GM23338 (cell line): ENCODE measurements around the gene SCFD2. TPM values are rescaled to one million over a fixed set of nuclear protein-coding genes. Genes with fewer than 3 reads are reported as not detected.

Source experiments
- ATAC-seq: fragments of 200-7000 bp; cut with Tn5 transposase; 3 replicates; pipeline ENCODE4 v1.9.1; 2020
- DNase-seq: peaks from one replicate; pipeline ENCODE4 v3.0.0-alpha.2; 2015; ENCODE audit warnings: low spot score
- H2AFZ ChIP-seq: fragments of 200-600 bp; sonication (generic); 2 replicates; pipeline ENCODE4 v1.8.0; 2016; ENCODE audit warnings: antibody characterized with exemption, mild to moderate bottlenecking, moderate library complexity
- H3F3A ChIP-seq: fragments of 200-600 bp; sonication (generic); replicated peaks from 2 replicates; pipeline ENCODE4 v1.8.0; 2017; ENCODE audit warnings: antibody characterized with exemption, mixed run types, low read depth
- H3K27ac ChIP-seq: fragments of 200-600 bp; sonication (generic); 2 replicates; pipeline ENCODE4 v1.6.1; 2016; ENCODE audit warnings: low read depth
- H3K27me3 ChIP-seq: fragments of 200-600 bp; sonication (generic); 2 replicates; pipeline ENCODE4 v1.8.0; 2016; ENCODE audit warnings: mild to moderate bottlenecking, mixed run types, moderate library complexity; ENCODE audit not compliant: insufficient read depth
- H3K36me3 ChIP-seq: fragments of 200-600 bp; sonication (generic); 2 replicates; pipeline ENCODE4 v1.8.0; 2016; ENCODE audit warnings: mild to moderate bottlenecking; ENCODE audit not compliant: insufficient read depth
- H3K4me1 ChIP-seq: fragments of 200-600 bp; sonication (generic); 2 replicates; pipeline ENCODE4 v1.8.0; 2016; ENCODE audit warnings: mild to moderate bottlenecking, moderate library complexity; ENCODE audit not compliant: insufficient read depth
- H3K4me2 ChIP-seq: fragments of 200-600 bp; sonication (generic); 2 replicates; pipeline ENCODE4 v1.7.1; 2017; ENCODE audit warnings: mixed run types
- H3K4me3 ChIP-seq: fragments of 200-600 bp; sonication (generic); 2 replicates; pipeline ENCODE4 v1.6.1; 2016; ENCODE audit warnings: mixed run types
- H3K79me2 ChIP-seq: fragments of 200-600 bp; sonication (generic); replicated peaks from 2 replicates; pipeline ENCODE4 v1.8.0; 2017; ENCODE audit warnings: mild to moderate bottlenecking; ENCODE audit not compliant: insufficient read depth
- H3K9me2 ChIP-seq: fragments of 200-600 bp; sonication (generic); 2 replicates; pipeline ENCODE4 v1.8.0; 2017; ENCODE audit not compliant: insufficient read depth
- H4K20me1 ChIP-seq: fragments of 200-600 bp; sonication (generic); replicated peaks from 2 replicates; pipeline ENCODE4 v1.8.0; 2017; ENCODE audit warnings: mild to moderate bottlenecking; ENCODE audit not compliant: insufficient read depth
- H3K27ac Mint-ChIP-seq: 2 replicates; pipeline ENCODE4 v1.8.0; 2020; ENCODE audit warnings: inconsistent platforms, mild to moderate bottlenecking, moderate library complexity, mixed read lengths
- H3K27me3 Mint-ChIP-seq: 3 replicates; pipeline ENCODE4 v1.8.0; 2022; ENCODE audit warnings: low read depth, mild to moderate bottlenecking, moderate library complexity, mixed read lengths, inconsistent platforms; ENCODE audit not compliant: insufficient read depth, poor library complexity
- H3K36me3 Mint-ChIP-seq: 3 replicates; pipeline ENCODE4 v1.8.0; 2021; ENCODE audit warnings: low read depth, mild to moderate bottlenecking, inconsistent platforms, moderate library complexity, mixed read lengths
- H3K4me1 Mint-ChIP-seq: 3 replicates; pipeline ENCODE4 v1.8.0; 2020; ENCODE audit warnings: mild to moderate bottlenecking, inconsistent platforms, mixed read lengths
- H3K4me3 Mint-ChIP-seq: 3 replicates; pipeline ENCODE4 v1.8.0; 2021; ENCODE audit warnings: moderate library complexity, mild to moderate bottlenecking, inconsistent platforms, mixed read lengths
- H3K9me3 Mint-ChIP-seq: 3 replicates; pipeline ENCODE4 v1.8.0; 2020; ENCODE audit warnings: moderate library complexity, mild to moderate bottlenecking, inconsistent platforms, mixed read lengths
- EZH2 ChIP-seq: fragments of 200-600 bp; sonication (generic); IDR thresholded peaks from one replicate; pipeline ENCODE4 v1.8.0; 2017; ENCODE audit warnings: antibody characterized with exemption, mild to moderate bottlenecking, low read depth; ENCODE audit not compliant: unreplicated experiment
- EZH2phosphoT487 ChIP-seq: fragments of 200-600 bp; sonication (generic); IDR thresholded peaks from one replicate; pipeline ENCODE4 v1.8.1; 2018; ENCODE audit warnings: antibody characterized with exemption; ENCODE audit not compliant: unreplicated experiment
- JUNB ChIP-seq: IDR thresholded peaks from one replicate; pipeline ENCODE4 v1.6.1; 2016; ENCODE audit warnings: antibody characterized with exemption; ENCODE audit not compliant: unreplicated experiment
- NANOG ChIP-seq: IDR thresholded peaks from 2 replicates; pipeline ENCODE4 v1.6.1; 2016; ENCODE audit warnings: antibody characterized with exemption, borderline replicate concordance
- POLR2AphosphoS5 ChIP-seq: IDR thresholded peaks from 2 replicates; pipeline ENCODE4 v1.6.1; 2016; ENCODE audit warnings: antibody characterized with exemption, low read depth
- STAT1 ChIP-seq: IDR thresholded peaks from one replicate; pipeline ENCODE4 v1.6.1; 2016; ENCODE audit warnings: antibody characterized with exemption; ENCODE audit not compliant: unreplicated experiment
- ZNF114 ChIP-seq: fragments of 250-450 bp; sonication (Bioruptor Pico); IDR thresholded peaks from 2 replicates; pipeline ENCODE4 v1.5.0; 2020; ENCODE audit warnings: mild to moderate bottlenecking, moderate library complexity
- ZNF331 ChIP-seq: fragments of 250-450 bp; sonication (Bioruptor Pico); IDR thresholded peaks from 2 replicates; pipeline ENCODE4 v1.5.0; 2020; ENCODE audit warnings: low read depth, mild to moderate bottlenecking, moderate library complexity
- polyA plus RNA-seq: library from polyadenylated mRNA; unstranded; fragments of >200 nt; fragmentation: Nextera tagmentation; extraction: Ambion mirVana; gene quantifications from 2 replicates; pipeline ENCODE4 v1.2.1, GENCODE V29; 2016
- total RNA-seq: library from RNA; depleted of rRNA; stranded (reverse); fragments of >200 nt; shearing (Covaris generic); gene quantifications from 2 replicates; pipeline ENCODE4 v1.2.3, GENCODE V29; 2014
- TF ChIP-seq, protein P1 (sequence below), 2 experiments: fragments of 200-600 bp in 1 of 2; sonication (generic) in 1 of 2; conservative IDR thresholded peaks; 2 replicates each; pipeline versions ENCODE4 v1.5.1 to v1.6.1; 2016 to 2017; ENCODE audit warnings: antibody characterized with exemption in 2 of 2, low read depth in 2 of 2, mild to moderate bottlenecking in 2 of 2, moderate library complexity in 1 of 2
- TF ChIP-seq, protein P2 (sequence below): fragments of 250-450 bp; sonication (Bioruptor Pico); IDR thresholded peaks from 2 replicates; pipeline ENCODE4 v1.5.0; 2020; ENCODE audit warnings: mild to moderate bottlenecking, moderate library complexity
- TF ChIP-seq, protein P3 (sequence below): IDR thresholded peaks from 2 replicates; pipeline ENCODE4 v1.6.1; 2016; ENCODE audit warnings: antibody characterized with exemption
- TF ChIP-seq, protein P4 (sequence below): IDR thresholded peaks from one replicate; pipeline ENCODE4 v1.6.1; 2018; ENCODE audit warnings: antibody characterized with exemption; ENCODE audit not compliant: unreplicated experiment

The SCFD2 gene
- total and polyA plus RNA-seq, 2 experiments from 2014 or later, result 5.7 to 17.5 TPM

DNA sequence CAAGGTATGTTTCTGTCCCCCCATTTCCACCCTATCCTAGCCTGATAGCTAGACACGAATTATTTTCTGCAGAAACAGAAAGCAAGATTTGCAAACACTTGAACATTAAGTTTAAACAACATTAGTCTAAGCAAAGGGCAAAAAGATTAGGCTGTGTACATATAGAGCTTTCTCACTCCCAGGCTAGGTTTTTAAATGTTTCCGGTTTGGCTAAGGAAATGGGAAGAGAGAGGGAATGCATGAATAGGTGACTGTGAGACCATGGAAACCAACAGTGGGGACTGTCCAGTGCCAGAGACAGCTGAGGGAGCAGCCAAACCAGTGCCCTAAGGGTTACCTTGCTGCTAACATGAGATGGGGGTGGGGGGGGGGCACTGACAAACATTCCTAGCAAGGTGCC, 242.7 kb downstream of the SCFD2 start (continued):
- TF ChIP-seq STAT1, result no peak

DNA sequence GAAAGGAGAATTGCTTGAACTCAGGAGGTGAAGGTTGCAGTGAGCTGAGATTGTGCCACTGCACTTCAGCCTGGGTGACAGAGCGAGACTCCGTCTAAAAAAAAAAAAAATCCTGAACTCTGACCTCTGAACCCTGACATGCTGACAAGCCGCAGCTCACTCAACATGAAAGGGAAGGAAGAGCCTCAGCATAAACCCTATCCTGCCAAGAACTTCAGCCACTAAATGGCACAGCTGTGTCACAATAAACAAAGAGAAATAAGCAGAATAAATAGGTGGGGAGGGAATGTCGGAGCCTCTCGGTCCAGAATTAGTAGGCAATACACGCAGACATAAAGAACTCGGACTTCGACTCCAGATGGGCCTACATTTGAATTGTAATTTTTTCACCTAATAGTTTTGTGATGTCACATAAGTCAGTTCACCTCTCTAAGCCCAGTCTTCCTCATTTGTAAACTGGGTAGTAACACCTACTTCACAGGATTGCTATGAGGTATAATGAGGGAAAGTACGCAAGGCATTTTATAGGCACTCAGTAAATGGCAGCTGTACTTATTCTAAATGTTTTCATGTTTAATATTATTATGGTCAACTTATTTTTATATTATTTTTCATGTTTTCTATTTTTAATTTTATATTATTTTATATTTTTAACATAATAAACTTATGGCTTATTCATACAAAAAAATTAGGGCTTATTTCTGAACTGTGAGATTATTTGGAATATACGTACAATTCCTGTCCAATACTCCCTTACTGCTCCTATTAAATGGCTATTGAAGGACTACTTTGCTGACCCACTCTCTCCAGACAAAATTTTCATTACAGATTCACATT, 243.4 kb downstream of the SCFD2 start:
- Mint-ChIP-seq H3K36me3 (no peaks in the 10 kb centered on the region), H3K9me3 (no peaks in the 10 kb centered on the region), H3K4me1 (peaks cover 6% of the 10 kb centered on the region; the same call in 1 of the 3 replicates), H3K27me3 (no peaks in the 10 kb centered on the region), H3K4me3 (no peak overlapping the region), H3K27ac (no peak overlapping the region)
- ATAC-seq, result no peak
- Histone ChIP-seq H3K27me3 (no peaks in the 10 kb centered on the region), H3F3A (no peaks in the 10 kb centered on the region), H3K4me1 (no peaks in the 10 kb centered on the region), H3K4me2 (no peak overlapping the region), H3K9me2 (no peaks in the 10 kb centered on the region), H3K79me2 (no peaks in the 10 kb centered on the region), H3K4me3 (no peak overlapping the region), H4K20me1 (no peaks in the 10 kb centered on the region), H2AFZ (no peak overlapping the region), H3K36me3 (no peaks in the 10 kb centered on the region), H3K27ac (no peak overlapping the region)
- DNase-seq, result no peak
- TF ChIP-seq STAT1 (no peak), NANOG (no peak), POLR2AphosphoS5 (no peak), EZH2 (no peak), ZNF331 (CRISPR knock-in tag) (no peak), ZNF114 (CRISPR knock-in tag) (no peak), EZH2phosphoT487 (no peak), JUNB (no peak)
- TF ChIP-seq, protein P1, sequence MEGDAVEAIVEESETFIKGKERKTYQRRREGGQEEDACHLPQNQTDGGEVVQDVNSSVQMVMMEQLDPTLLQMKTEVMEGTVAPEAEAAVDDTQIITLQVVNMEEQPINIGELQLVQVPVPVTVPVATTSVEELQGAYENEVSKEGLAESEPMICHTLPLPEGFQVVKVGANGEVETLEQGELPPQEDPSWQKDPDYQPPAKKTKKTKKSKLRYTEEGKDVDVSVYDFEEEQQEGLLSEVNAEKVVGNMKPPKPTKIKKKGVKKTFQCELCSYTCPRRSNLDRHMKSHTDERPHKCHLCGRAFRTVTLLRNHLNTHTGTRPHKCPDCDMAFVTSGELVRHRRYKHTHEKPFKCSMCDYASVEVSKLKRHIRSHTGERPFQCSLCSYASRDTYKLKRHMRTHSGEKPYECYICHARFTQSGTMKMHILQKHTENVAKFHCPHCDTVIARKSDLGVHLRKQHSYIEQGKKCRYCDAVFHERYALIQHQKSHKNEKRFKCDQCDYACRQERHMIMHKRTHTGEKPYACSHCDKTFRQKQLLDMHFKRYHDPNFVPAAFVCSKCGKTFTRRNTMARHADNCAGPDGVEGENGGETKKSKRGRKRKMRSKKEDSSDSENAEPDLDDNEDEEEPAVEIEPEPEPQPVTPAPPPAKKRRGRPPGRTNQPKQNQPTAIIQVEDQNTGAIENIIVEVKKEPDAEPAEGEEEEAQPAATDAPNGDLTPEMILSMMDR (conservative IDR thresholded peaks at IDR 0.05; ENCODE audit: low read depth in 2 of 2), result no peak
- TF ChIP-seq, protein P2, sequence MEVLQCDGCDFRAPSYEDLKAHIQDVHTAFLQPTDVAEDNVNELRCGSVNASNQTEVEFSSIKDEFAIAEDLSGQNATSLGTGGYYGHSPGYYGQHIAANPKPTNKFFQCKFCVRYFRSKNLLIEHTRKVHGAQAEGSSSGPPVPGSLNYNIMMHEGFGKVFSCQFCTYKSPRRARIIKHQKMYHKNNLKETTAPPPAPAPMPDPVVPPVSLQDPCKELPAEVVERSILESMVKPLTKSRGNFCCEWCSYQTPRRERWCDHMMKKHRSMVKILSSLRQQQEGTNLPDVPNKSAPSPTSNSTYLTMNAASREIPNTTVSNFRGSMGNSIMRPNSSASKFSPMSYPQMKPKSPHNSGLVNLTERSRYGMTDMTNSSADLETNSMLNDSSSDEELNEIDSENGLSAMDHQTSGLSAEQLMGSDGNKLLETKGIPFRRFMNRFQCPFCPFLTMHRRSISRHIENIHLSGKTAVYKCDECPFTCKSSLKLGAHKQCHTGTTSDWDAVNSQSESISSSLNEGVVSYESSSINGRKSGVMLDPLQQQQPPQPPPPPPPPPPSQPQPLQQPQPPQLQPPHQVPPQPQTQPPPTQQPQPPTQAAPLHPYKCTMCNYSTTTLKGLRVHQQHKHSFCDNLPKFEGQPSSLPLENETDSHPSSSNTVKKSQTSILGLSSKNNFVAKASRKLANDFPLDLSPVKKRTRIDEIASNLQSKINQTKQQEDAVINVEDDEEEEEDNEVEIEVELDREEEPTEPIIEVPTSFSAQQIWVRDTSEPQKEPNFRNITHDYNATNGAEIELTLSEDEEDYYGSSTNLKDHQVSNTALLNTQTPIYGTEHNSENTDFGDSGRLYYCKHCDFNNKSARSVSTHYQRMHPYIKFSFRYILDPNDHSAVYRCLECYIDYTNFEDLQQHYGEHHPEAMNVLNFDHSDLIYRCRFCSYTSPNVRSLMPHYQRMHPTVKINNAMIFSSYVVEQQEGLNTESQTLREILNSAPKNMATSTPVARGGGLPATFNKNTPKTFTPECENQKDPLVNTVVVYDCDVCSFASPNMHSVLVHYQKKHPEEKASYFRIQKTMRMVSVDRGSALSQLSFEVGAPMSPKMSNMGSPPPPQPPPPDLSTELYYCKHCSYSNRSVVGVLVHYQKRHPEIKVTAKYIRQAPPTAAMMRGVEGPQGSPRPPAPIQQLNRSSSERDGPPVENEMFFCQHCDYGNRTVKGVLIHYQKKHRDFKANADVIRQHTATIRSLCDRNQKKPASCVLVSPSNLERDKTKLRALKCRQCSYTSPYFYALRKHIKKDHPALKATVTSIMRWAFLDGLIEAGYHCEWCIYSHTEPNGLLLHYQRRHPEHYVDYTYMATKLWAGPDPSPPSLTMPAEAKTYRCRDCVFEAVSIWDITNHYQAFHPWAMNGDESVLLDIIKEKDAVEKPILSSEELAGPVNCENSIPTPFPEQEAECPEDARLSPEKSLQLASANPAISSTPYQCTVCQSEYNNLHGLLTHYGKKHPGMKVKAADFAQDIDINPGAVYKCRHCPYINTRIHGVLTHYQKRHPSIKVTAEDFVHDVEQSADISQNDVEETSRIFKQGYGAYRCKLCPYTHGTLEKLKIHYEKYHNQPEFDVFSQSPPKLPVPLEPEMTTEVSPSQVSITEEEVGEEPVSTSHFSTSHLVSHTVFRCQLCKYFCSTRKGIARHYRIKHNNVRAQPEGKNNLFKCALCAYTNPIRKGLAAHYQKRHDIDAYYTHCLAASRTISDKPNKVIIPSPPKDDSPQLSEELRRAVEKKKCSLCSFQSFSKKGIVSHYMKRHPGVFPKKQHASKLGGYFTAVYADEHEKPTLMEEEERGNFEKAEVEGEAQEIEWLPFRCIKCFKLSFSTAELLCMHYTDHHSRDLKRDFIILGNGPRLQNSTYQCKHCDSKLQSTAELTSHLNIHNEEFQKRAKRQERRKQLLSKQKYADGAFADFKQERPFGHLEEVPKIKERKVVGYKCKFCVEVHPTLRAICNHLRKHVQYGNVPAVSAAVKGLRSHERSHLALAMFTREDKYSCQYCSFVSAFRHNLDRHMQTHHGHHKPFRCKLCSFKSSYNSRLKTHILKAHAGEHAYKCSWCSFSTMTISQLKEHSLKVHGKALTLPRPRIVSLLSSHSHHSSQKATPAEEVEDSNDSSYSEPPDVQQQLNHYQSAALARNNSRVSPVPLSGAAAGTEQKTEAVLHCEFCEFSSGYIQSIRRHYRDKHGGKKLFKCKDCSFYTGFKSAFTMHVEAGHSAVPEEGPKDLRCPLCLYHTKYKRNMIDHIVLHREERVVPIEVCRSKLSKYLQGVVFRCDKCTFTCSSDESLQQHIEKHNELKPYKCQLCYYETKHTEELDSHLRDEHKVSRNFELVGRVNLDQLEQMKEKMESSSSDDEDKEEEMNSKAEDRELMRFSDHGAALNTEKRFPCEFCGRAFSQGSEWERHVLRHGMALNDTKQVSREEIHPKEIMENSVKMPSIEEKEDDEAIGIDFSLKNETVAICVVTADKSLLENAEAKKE, result no peak
- TF ChIP-seq, protein P3, sequence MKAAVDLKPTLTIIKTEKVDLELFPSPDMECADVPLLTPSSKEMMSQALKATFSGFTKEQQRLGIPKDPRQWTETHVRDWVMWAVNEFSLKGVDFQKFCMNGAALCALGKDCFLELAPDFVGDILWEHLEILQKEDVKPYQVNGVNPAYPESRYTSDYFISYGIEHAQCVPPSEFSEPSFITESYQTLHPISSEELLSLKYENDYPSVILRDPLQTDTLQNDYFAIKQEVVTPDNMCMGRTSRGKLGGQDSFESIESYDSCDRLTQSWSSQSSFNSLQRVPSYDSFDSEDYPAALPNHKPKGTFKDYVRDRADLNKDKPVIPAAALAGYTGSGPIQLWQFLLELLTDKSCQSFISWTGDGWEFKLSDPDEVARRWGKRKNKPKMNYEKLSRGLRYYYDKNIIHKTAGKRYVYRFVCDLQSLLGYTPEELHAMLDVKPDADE, result no peak
- TF ChIP-seq, protein P4, sequence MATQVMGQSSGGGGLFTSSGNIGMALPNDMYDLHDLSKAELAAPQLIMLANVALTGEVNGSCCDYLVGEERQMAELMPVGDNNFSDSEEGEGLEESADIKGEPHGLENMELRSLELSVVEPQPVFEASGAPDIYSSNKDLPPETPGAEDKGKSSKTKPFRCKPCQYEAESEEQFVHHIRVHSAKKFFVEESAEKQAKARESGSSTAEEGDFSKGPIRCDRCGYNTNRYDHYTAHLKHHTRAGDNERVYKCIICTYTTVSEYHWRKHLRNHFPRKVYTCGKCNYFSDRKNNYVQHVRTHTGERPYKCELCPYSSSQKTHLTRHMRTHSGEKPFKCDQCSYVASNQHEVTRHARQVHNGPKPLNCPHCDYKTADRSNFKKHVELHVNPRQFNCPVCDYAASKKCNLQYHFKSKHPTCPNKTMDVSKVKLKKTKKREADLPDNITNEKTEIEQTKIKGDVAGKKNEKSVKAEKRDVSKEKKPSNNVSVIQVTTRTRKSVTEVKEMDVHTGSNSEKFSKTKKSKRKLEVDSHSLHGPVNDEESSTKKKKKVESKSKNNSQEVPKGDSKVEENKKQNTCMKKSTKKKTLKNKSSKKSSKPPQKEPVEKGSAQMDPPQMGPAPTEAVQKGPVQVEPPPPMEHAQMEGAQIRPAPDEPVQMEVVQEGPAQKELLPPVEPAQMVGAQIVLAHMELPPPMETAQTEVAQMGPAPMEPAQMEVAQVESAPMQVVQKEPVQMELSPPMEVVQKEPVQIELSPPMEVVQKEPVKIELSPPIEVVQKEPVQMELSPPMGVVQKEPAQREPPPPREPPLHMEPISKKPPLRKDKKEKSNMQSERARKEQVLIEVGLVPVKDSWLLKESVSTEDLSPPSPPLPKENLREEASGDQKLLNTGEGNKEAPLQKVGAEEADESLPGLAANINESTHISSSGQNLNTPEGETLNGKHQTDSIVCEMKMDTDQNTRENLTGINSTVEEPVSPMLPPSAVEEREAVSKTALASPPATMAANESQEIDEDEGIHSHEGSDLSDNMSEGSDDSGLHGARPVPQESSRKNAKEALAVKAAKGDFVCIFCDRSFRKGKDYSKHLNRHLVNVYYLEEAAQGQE, result no peak
